H1 (cell line): ENCODE measurements around the gene DERL3. TPM values are rescaled to one million over a fixed set of nuclear protein-coding genes. Genes with fewer than 3 reads are reported as not detected.

Experiments used
- CTCF ChIA-PET: fragments of 300-600 bp; sonication (Branson Sonifier 250); formaldehyde crosslinking; loops from one replicate; lab custom pipeline; 2021; ENCODE audit not compliant: partially characterized antibody; lab: Charles Lee
- POLR2A ChIA-PET: fragments of 300-600 bp; sonication (Branson Sonifier 250); formaldehyde crosslinking; loops from one replicate; lab custom pipeline; 2021; ENCODE audit warnings: inconsistent platforms; ENCODE audit not compliant: partially characterized antibody; lab: Charles Lee
- DNase-seq, 2 experiments: peaks; one replicate each; pipeline versions ENCODE4 v3.0.0 to v3.0.0-alpha.2; 2010 to 2022; ENCODE audit warnings: low spot score in 2 of 2, low read depth in 1 of 2, mixed read lengths in 1 of 2
- FAIRE-seq: peaks from 2 replicates; lab custom pipeline; 2011; peaks lifted over from hg19 to GRCh38; lab: Jason Lieb, UNC
- H2AFZ ChIP-seq: 2 replicates; pipeline ENCODE4 v1.8.1; 2012; ENCODE audit warnings: low read length, inconsistent platforms
- H2AK5ac ChIP-seq: 2 replicates; pipeline ENCODE4 v1.6.1; 2013; ENCODE audit warnings: low read depth, low read length
- H2BK120ac ChIP-seq: replicated peaks from 2 replicates; pipeline ENCODE3; 2013; ENCODE audit warnings: low read depth, low read length, inconsistent platforms
- H2BK12ac ChIP-seq: 2 replicates; pipeline ENCODE4 v1.6.1; 2013; ENCODE audit warnings: low read depth, low read length
- H2BK15ac ChIP-seq: 2 replicates; pipeline ENCODE4 v1.6.1; 2013; ENCODE audit warnings: low read length
- H2BK20ac ChIP-seq: 2 replicates; pipeline ENCODE4 v1.6.1; 2013; ENCODE audit warnings: low read length
- H2BK5ac ChIP-seq: 2 replicates; pipeline ENCODE4 v1.6.1; 2013; ENCODE audit warnings: low read depth, low read length
- H3K14ac ChIP-seq: 2 replicates; pipeline ENCODE4 v1.6.1; 2013; ENCODE audit warnings: inconsistent platforms; ENCODE audit not compliant: insufficient read length
- H3K18ac ChIP-seq: 2 replicates; pipeline ENCODE4 v1.6.1; 2013; ENCODE audit warnings: low read length; ENCODE audit errors: extremely low read depth
- H3K23ac ChIP-seq: 2 replicates; pipeline ENCODE4 v1.6.1; 2013; ENCODE audit warnings: inconsistent platforms; ENCODE audit not compliant: insufficient read length
- H3K23me2 ChIP-seq: 2 replicates; pipeline ENCODE4 v1.6.1; 2013; ENCODE audit warnings: low read depth, low read length
- H3K27ac ChIP-seq: 2 replicates; pipeline ENCODE4 v1.6.1; 2011; ENCODE audit warnings: low read depth, low read length, inconsistent platforms
- H3K27me3 ChIP-seq, 4 experiments: replicated peaks in 1 of 4; 1 replicate in 1 of 4; 2 replicates in 3 of 4; pipeline versions ENCODE4 v1.6.1 to v1.8.1; 2011 to 2013; ENCODE audit warnings: low read length in 3 of 4, mild to moderate bottlenecking in 3 of 4, inconsistent platforms in 2 of 4, mixed read lengths in 2 of 4, moderate library complexity in 1 of 4; ENCODE audit not compliant: control insufficient read depth in 3 of 4, insufficient read depth in 3 of 4; ENCODE audit errors: extremely low read depth in 1 of 4
- H3K36me3 ChIP-seq, 4 experiments: 2 replicates each; pipeline versions ENCODE4 v1.6.1 to v1.8.1; 2011 to 2013; ENCODE audit warnings: mild to moderate bottlenecking in 4 of 4, low read length in 3 of 4, moderate library complexity in 2 of 4, control low read depth in 1 of 4, inconsistent platforms in 1 of 4; ENCODE audit not compliant: insufficient read depth in 4 of 4, control insufficient read depth in 2 of 4
- H3K4ac ChIP-seq: replicated peaks from 2 replicates; pipeline ENCODE3; 2013; ENCODE audit warnings: low read length, low read depth, mixed read lengths, inconsistent platforms; ENCODE audit not compliant: insufficient read length
- H3K4me1 ChIP-seq, 4 experiments: replicated peaks in 1 of 4; 1 replicate in 1 of 4; 2 replicates in 3 of 4; pipeline versions ENCODE4 v1.6.1 to v1.8.1; 2011 to 2013; ENCODE audit warnings: low read length in 3 of 4, inconsistent platforms in 2 of 4, mixed read lengths in 1 of 4; ENCODE audit not compliant: insufficient read depth in 4 of 4, control insufficient read depth in 3 of 4
- H3K4me2 ChIP-seq, 2 experiments: 2 replicates each; pipeline versions ENCODE4 v1.6.1 to v1.8.1; 2011 to 2013; ENCODE audit warnings: low read depth in 2 of 2, low read length in 2 of 2, control low read depth in 1 of 2, inconsistent platforms in 1 of 2, mild to moderate bottlenecking in 1 of 2; ENCODE audit not compliant: insufficient read depth in 1 of 2
- H3K4me3 ChIP-seq, 4 experiments: fragments of 200-600, 300-600 bp in 1 of 4; sonication (generic), shearing (Covaris generic), sonication (Bioruptor Twin) in 1 of 4; 2 replicates each; pipeline versions ENCODE4 v1.5.1 to v1.8.1; 2011 to 2016; ENCODE audit warnings: low read length in 4 of 4, low read depth in 3 of 4, control low read depth in 2 of 4, inconsistent platforms in 2 of 4, mild to moderate bottlenecking in 2 of 4, mixed read lengths in 1 of 4, moderate library complexity in 1 of 4; ENCODE audit not compliant: insufficient read depth in 2 of 4; ENCODE audit errors: extremely low read depth in 1 of 4
- H3K56ac ChIP-seq: replicated peaks from 2 replicates; pipeline ENCODE3; 2013; ENCODE audit warnings: low read depth, mild to moderate bottlenecking, mixed read lengths, low read length, inconsistent platforms; ENCODE audit not compliant: insufficient read length
- H3K79me1 ChIP-seq: 2 replicates; pipeline ENCODE4 v1.6.1; 2013; ENCODE audit warnings: low read depth, low read length, control low read depth
- H3K79me2 ChIP-seq, 2 experiments: 2 replicates each; pipeline versions ENCODE4 v1.6.1 to v1.8.1; 2012 to 2013; ENCODE audit warnings: low read length in 2 of 2, mild to moderate bottlenecking in 2 of 2, inconsistent platforms in 1 of 2; ENCODE audit not compliant: insufficient read depth in 2 of 2, control insufficient read depth in 1 of 2
- H3K9ac ChIP-seq, 4 experiments: replicated peaks in 1 of 4; 1 replicate in 1 of 4; 2 replicates in 3 of 4; pipeline versions ENCODE4 v1.6.1 to v1.8.1; 2011 to 2013; ENCODE audit warnings: low read depth in 3 of 4, low read length in 3 of 4, control low read depth in 2 of 4, mild to moderate bottlenecking in 2 of 4, moderate library complexity in 2 of 4, inconsistent platforms in 1 of 4; ENCODE audit errors: extremely low read depth in 1 of 4
- H3K9me3 ChIP-seq, 2 experiments: 2 replicates each; pipeline versions ENCODE4 v1.6.1 to v1.8.1; 2012 to 2013; ENCODE audit warnings: mild to moderate bottlenecking in 2 of 2, moderate library complexity in 2 of 2, control low read depth in 1 of 2, inconsistent platforms in 1 of 2, low read depth in 1 of 2, low read length in 1 of 2, mixed read lengths in 1 of 2; ENCODE audit not compliant: insufficient read depth in 2 of 2
- H4K20me1 ChIP-seq, 2 experiments: replicated peaks in 1 of 2; 2 replicates each; pipeline versions ENCODE3 to v1.8.1; 2011 to 2013; ENCODE audit warnings: inconsistent platforms in 2 of 2, low read length in 2 of 2, mild to moderate bottlenecking in 1 of 2; ENCODE audit not compliant: insufficient read depth in 2 of 2, control insufficient read depth in 1 of 2
- H4K5ac ChIP-seq: 2 replicates; pipeline ENCODE4 v1.6.1; 2013; ENCODE audit warnings: low read length, low read depth, mixed read lengths, inconsistent platforms; ENCODE audit not compliant: insufficient read length
- H4K8ac ChIP-seq: 2 replicates; pipeline ENCODE4 v1.8.0; 2013; ENCODE audit warnings: mild to moderate bottlenecking, moderate library complexity, low read length, inconsistent platforms; ENCODE audit not compliant: insufficient read depth; ENCODE audit errors: extremely low read depth
- H4K91ac ChIP-seq: replicated peaks from 2 replicates; pipeline ENCODE3; 2013; ENCODE audit warnings: low read length, mixed read lengths, inconsistent platforms; ENCODE audit not compliant: insufficient read length
- BACH1 ChIP-seq: IDR thresholded peaks from 2 replicates; pipeline ENCODE4 v1.6.1; 2012; ENCODE audit warnings: low read length, improper control_type of control experiment
- GABPA ChIP-seq: IDR thresholded peaks from 2 replicates; pipeline ENCODE4 v1.6.1; 2011; ENCODE audit warnings: mild to moderate bottlenecking, low read length, moderate library complexity, borderline replicate concordance; ENCODE audit not compliant: insufficient read depth
- JUND ChIP-seq: IDR thresholded peaks from 2 replicates; pipeline ENCODE4 v1.6.1; 2011; ENCODE audit warnings: mild to moderate bottlenecking, improper control_type of control experiment, low read length
- MAX ChIP-seq: IDR thresholded peaks from 2 replicates; pipeline ENCODE4 v1.6.1; 2012; ENCODE audit warnings: inconsistent platforms
- NANOG ChIP-seq: IDR thresholded peaks from 2 replicates; pipeline ENCODE4 v1.6.1; 2011; ENCODE audit warnings: low read length, low read depth, mild to moderate bottlenecking, inconsistent platforms; ENCODE audit not compliant: insufficient read depth, poor library complexity, severe bottlenecking
- PHF8 ChIP-seq: fragments of 200-600 bp; sonication (generic); conservative IDR thresholded peaks from 2 replicates; pipeline ENCODE4 v1.7.1; 2012; ENCODE audit warnings: low read depth, mild to moderate bottlenecking, inconsistent platforms, low read length, moderate library complexity
- RFX5 ChIP-seq: IDR thresholded peaks from 2 replicates; pipeline ENCODE4 v1.6.1; 2011; ENCODE audit warnings: low read depth, low read length, improper control_type of control experiment, borderline replicate concordance
- RNF2 ChIP-seq: fragments of 200-900, 300-1000 bp; sonication (generic); IDR thresholded peaks from 2 replicates; pipeline ENCODE4 v1.7.1; 2016; ENCODE audit warnings: borderline replicate concordance, low read depth, mild to moderate bottlenecking, antibody characterized with exemption, low read length; ENCODE audit not compliant: poor library complexity, severe bottlenecking; ENCODE audit errors: missing control alignments
- SIX5 ChIP-seq: IDR thresholded peaks from 2 replicates; pipeline ENCODE4 v1.6.1; 2011; ENCODE audit warnings: mild to moderate bottlenecking, low read depth, low read length
- whole genome bisulfite sequencing, 2 experiments: shearing (Covaris generic) in 1 of 2; methylation state at CpG; one replicate each; pipeline versions ENCODE4 v1.1.6 to v1.1.7; 2013 to 2015; ENCODE audit warnings: low lambda C conversion rate in 2 of 2, mixed read lengths in 2 of 2, inconsistent platforms in 1 of 2, low coverage in 1 of 2, missing lambda C conversion rate in 1 of 2; ENCODE audit not compliant: insufficient replicate concordance in 2 of 2, insufficient coverage in 1 of 2, insufficient read length in 1 of 2; ENCODE audit errors: extremely low coverage in 1 of 2, missing lambda C conversion rate in 1 of 2; 5-methylcytosine and 5-hydroxymethylcytosine counted together
- polyA plus RNA-seq, 7 experiments: library from polyadenylated mRNA; depleted of rRNA in 3 of 7; stranded (reverse) in 5 of 7; unstranded in 2 of 7; fragments of >200 nt in 5 of 7; fragments of 200-250 nt in 2 of 7; gene quantifications; 1 replicate in 5 of 7; 2 replicates in 1 of 7; 4 replicates in 1 of 7; pipeline versions ENCODE4 v1.2.1 to v1.2.3, GENCODE V29; 2011 to 2013; ENCODE audit warnings: missing spikeins in 2 of 7, mixed read lengths in 2 of 7
- total RNA-seq: library from RNA; stranded (reverse); fragmentation: NEBNext Ultra II Directional; extraction: Animal tissue kit (Norgen Biotek cat#: 25700); gene quantifications from 2 replicates; pipeline ENCODE4 v1.2.1, GENCODE V29; 2021
- TF ChIP-seq, protein P1 (sequence below): IDR thresholded peaks from 2 replicates; pipeline ENCODE4 v1.6.1; 2011; ENCODE audit warnings: low read length, improper control_type of control experiment

DERL3 gene
- total and polyA plus RNA-seq, 2 of the 8 experiments (the other 6 are each of a cell fraction or from before 2014, with no cell fraction given) = 8.7 to 19.5 TPM

GRCh38 chr22:23793326-23793725 is 45.5 kb downstream of the DERL3 start:
- Histone ChIP-seq H3K27ac (no peak overlapping the region), H3K23ac (no peak overlapping the region), H3K4me2 (no peak overlapping the region), H4K8ac (no peak overlapping the region), H4K5ac (no peak overlapping the region), H3K9me3 (no peaks in the 10 kb centered on the region), H3K9ac (no peak overlapping the region), H2BK5ac (no peak overlapping the region), H3K79me2 (peaks cover 14 to 47% of the 10 kb centered on the region in 2 experiments), H3K27me3 (no peaks in the 10 kb centered on the region), H3K56ac (no peak overlapping the region), H3K79me1 (peaks cover 3% of the 10 kb centered on the region; the same call in 1 of the 2 replicates), H4K91ac (no peak overlapping the region), H2AK5ac (no peak overlapping the region), H3K18ac (no peak overlapping the region), H3K23me2 (no peaks in the 10 kb centered on the region), H2BK12ac (no peak overlapping the region), H4K20me1 (peaks cover 4 to 23% of the 10 kb centered on the region in 2 experiments), H3K14ac (no peak overlapping the region), H2BK20ac (no peak overlapping the region), H3K4me1 (peaks cover 0 to 6% (median 0%) of the 10 kb centered on the region in 4 experiments; a peak in 5 of 7 replicates), H2BK15ac (no peak overlapping the region), H3K4me3 (no peak overlapping the region), H3K36me3 (peaks cover 13 to 32% (median 24%) of the 10 kb centered on the region in 4 experiments; a peak in 7 of 8 replicates), H2AFZ (no peak overlapping the region), H2BK120ac (no peak overlapping the region), H3K4ac (no peak overlapping the region)
- 95% methylated on average over 8 of the region's 8 CpGs; no CpG with 5 or more reads in 1 of the 2 experiments for WGBS, 2 experiments
- FAIRE-seq = no peak
- CTCF ChIA-PET = interaction anchor here (1.4 kb wide), 2 partner anchors 15 to 53 kb away, joined by 3 to 7 read pairs; no protein-coding TSS in a partner anchor
- POLR2A ChIA-PET = interaction anchor here (0.8 to 1.3 kb wide), 2 partner anchors 15 to 19 kb away, joined by 3 to 8 read pairs; no protein-coding TSS in a partner anchor
- DNase-seq = no peak
- no peak for TF ChIP-seq RNF2
- no peak for TF ChIP-seq JUND
- no peak for TF ChIP-seq RFX5
- no peak for TF ChIP-seq BACH1
- TF ChIP-seq PHF8 = no peak
- TF ChIP-seq NANOG = no peak
- TF ChIP-seq SIX5 = no peak
- TF ChIP-seq GABPA = no peak
- TF ChIP-seq, protein P1, sequence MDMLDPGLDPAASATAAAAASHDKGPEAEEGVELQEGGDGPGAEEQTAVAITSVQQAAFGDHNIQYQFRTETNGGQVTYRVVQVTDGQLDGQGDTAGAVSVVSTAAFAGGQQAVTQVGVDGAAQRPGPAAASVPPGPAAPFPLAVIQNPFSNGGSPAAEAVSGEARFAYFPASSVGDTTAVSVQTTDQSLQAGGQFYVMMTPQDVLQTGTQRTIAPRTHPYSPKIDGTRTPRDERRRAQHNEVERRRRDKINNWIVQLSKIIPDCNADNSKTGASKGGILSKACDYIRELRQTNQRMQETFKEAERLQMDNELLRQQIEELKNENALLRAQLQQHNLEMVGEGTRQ = no peak
- no peak for TF ChIP-seq MAX
